HG02970 (cell line): ENCODE measurements around the gene ZKSCAN8.

Experiments used
- ATAC-seq: cut with Tn5 transposase; IDR thresholded peaks from one replicate; pipeline ENCODE4 v1.9.1; 2021; ENCODE audit warnings: mild to moderate bottlenecking, moderate library complexity, moderate number of reproducible peaks; ENCODE audit not compliant: unreplicated experiment, low FRiP score

ZKSCAN8 gene

GRCh38 chr6:28137505-28137981 is 4.1 kb upstream of the ZKSCAN8 start:
- ATAC-seq, result peak; percentile 24

- ATAC-seq, result no peak
These were observed 1.7 kb upstream of the ZKSCAN8 start for GRCh38 chr6:28139860-28140543.

DNA sequence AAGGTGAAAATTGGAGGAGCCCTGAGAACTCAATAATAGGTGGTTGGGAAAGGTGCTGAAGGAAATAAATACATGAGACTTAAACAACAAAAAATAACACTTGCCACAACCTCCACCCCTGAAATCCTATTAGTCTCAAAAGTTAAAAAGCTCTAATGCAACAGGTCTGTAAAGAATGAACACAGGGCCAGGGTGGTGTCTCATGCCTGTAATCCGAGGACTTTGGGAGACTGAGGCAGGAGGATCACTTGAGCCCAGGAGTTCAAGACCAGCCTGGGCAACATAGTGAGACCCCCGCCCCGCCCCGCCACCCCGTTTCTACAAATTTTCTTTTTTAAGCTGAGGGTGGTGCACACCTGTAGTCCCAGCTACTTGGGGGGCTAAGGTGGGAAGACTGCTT is 1.1 kb upstream of the ZKSCAN8 start:
- ATAC-seq, result no peak

DNA sequence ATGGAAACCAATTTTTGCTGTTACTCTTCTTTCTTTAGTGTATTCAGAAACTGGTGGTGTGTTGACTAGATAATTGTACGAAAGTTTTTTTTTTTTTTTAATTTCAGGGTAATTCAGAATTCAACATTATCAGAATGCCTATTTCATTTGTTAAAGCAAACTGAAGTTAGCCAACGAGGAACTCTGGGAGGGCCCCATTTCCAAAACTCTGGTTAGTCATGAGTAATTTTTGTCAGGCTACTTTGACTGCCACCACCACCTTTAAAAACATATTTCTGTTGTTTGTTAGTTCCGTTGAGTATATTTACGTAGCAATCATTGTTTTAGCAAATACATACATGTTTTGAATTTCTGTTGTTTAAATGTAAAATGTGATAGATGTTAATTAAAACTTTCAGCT is 763 bp downstream of the ZKSCAN8 start:
- no peak for ATAC-seq

GRCh38 chr6:28145231-28145630 is 3.5 kb downstream of the ZKSCAN8 start:
- no peak for ATAC-seq

DNA sequence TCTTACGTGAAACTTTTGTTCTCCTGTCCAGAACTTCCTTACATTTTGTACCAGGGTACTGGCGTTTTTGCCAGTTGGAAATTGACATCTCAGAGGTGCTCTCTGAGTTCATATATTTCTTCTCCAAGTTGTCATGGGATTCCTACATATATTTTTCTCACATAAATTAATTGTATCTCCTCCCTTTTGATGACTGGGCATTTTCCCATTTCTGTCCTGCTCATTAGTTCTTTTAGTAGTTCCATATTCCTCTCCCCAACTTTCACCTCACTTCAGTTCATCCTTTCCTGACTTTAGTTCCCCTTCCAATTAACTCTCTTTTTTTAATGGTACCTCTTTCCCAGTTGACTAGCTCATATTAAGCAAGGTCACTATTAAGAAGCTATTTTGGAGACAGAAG is 10.8 kb downstream of the ZKSCAN8 start:
- ATAC-seq, result no peak

DNA sequence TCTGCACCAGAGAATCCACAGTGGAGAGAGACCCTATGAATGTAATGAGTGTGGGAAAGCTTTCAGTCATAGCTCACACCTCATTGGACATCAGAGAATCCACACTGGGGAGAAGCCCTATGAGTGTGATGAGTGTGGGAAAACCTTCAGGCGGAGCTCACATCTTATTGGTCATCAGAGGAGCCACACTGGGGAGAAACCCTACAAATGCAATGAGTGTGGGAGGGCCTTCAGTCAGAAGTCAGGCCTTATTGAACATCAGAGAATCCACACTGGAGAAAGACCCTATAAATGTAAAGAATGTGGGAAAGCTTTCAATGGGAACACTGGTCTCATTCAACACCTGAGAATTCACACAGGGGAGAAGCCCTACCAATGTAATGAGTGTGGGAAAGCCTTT is 11.9 kb downstream of the ZKSCAN8 start:
- no peak for ATAC-seq

DNA sequence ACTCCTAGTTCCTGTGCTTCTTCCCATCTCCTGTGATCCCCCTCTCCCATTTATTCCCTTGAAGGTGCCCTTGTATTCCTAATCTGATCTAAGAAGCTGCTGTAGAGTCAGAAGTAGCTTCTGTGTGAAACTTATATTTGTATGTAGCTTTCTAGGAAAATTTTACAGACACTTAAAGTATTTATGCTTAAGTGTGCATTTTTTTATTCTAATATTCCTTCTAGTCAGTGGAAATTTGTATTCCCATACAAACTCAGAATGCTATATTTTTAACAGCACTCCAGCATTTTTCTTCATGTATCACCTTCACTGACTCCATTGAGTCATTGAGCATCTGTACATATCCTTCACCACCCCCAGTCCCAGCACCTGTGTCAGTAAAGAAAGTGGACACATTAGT is 12.7 kb downstream of the ZKSCAN8 start:
- no peak for ATAC-seq

DNA sequence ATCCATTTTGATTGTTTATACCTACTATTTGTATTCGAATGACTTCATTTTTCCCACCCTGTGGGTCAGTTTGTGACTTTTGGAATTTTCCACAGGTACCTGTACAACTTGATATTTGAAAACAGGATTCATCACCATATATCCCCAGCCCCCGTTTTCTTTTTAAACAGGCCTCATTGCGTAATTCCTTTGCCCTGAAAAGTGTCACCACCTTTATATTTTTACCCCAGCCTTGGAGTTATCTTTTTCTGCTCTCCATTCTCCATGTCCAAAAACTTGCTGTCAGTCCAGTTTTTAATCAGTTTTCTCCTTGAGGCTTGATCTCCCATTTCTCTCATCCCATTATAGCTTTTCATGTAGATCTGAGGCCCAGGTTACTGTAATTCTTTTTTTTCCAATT is 16.6 kb downstream of the ZKSCAN8 start:
- ATAC-seq, result no peak

GRCh38 chr6:28159029-28159607 is 17.4 kb downstream of the ZKSCAN8 start:
- no peak for ATAC-seq

GRCh38 chr6:28160233-28160632 is 18.6 kb downstream of the ZKSCAN8 start:
- no peak for ATAC-seq

DNA sequence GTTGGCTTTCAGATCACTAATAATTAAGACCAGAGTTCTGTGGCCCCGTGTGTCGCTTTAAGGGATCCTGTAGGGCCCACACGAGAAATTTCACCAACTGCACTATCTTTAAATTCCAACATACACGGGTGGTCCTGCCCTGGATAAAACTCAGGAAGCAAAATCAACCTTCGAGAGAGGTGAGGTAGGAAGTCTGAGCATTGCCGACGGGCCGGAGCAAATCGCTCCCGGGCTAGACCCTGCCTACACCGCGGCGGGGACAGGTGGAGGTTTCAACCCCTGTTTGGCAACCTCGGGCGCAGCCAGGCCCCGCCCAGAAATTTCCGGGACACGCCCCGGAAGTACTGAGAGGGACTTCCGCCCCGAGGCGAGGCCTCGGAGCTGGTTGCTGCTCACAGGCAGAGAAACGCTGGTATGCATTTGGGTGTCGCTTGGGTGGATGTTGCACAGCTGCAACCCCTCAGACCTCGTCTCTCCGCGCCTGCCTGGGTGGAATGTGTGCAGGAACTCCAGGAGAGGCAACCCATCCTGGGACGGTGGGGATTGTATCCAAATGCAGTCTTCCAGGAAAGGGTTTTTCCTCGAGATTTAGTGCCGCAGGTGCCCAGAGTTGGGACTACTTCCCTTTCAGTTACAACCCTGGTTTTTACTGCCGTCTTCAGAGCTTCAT is 19.9 kb downstream of the ZKSCAN8 start:
- ATAC-seq, result peak; percentile 89

GRCh38 chr6:28165563-28165962 is 23.9 kb downstream of the ZKSCAN8 start:
- ATAC-seq, result no peak

GRCh38 chr6:28167068-28167467 is 25.4 kb downstream of the ZKSCAN8 start:
- ATAC-seq, result no peak

- ATAC-seq, result no peak
These were observed 26.2 kb downstream of the ZKSCAN8 start for GRCh38 chr6:28167926-28168325.

GRCh38 chr6:28171271-28171670 is 29.6 kb downstream of the ZKSCAN8 start:
- no peak for ATAC-seq

DNA sequence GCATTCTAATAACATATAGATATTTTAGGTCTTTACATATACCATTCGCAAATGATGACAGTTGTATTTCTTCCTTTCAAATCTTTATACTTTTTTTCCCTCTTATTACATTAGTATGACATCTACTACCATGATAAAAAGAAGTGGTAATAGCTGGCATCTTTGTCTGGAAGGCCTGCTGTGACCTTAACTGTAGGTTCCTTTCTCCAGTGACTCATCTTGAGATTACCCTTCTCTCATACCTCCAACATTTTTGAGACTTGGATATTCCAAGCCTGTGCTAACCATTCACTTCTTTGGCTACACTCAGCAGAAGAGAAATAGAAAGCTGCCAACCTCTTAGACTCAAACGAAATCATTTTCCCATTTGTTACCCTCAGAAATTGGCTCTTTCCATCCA is 30.3 kb downstream of the ZKSCAN8 start:
- no peak for ATAC-seq

DNA sequence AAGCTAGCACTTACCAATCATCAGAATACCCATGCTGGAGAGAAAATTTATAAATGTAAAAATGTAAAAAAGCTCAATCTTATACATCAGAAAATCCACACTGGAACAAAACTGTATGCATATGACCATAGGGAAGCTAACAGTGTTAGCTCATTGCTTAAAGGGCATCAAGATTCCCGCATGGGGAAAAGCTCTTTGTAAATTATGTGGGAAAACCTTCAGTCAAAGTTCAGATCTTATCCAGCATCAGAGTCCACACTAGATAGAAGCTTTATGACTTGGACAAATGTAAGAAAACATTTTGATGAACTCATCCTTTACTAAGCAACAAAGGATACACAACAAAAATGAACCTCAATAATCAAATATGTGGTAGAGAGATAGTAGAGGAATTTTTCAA is 34.7 kb downstream of the ZKSCAN8 start:
- no peak for ATAC-seq

GRCh38 chr6:28182255-28182654 is 40.6 kb downstream of the ZKSCAN8 start:
- ATAC-seq, result no peak

GRCh38 chr6:28188111-28188979 is 46.7 kb downstream of the ZKSCAN8 start:
- no peak for ATAC-seq

DNA sequence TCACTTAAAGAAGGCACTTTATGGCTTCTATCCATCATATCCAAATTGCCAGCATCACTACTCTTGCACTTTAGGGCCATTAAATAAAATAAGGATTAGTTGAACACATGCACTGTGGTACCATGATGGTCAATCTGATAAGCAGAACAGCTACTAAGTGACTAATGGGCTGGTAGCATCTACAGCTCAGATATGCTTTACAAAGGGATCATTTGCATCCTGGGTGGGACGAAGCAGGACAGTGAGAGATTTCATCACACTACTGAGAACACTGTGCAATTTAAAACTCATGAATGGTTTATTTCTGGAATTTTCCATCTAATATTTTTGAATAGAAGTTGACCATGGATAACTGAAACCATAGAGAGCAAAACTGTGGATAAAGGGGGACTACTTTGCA is 58.3 kb downstream of the ZKSCAN8 start:
- ATAC-seq, result no peak
